CD8-positive, alpha-beta memory T cell (primary cell): Measurements from ENCODE around the gene GLP2R. TPM values are rescaled to one million over a fixed set of nuclear protein-coding genes. Genes with fewer than 3 reads are reported as not detected.

ENCODE experiments used
- CTCF ChIA-PET: fragments of 350-600 bp; sonication (Branson Sonifier 250); formaldehyde crosslinking; loops from one replicate; lab custom pipeline; 2021; ENCODE audit warnings: antibody characterized with exemption; lab: Charles Lee
- POLR2A ChIA-PET: fragments of 350-600 bp; sonication (Branson Sonifier 250); formaldehyde crosslinking; loops from one replicate; lab custom pipeline; 2021; ENCODE audit warnings: antibody characterized with exemption; lab: Charles Lee
- DNase-seq, 5 donors: peaks; one replicate each; pipeline versions ENCODE4 v3.0.0 to v3.0.0-alpha.2; 2020 to 2022; ENCODE audit warnings: mixed read lengths in 1 of 5
- H3K27ac ChIP-seq: one replicate; pipeline ENCODE4 v1.7.0; 2013; ENCODE audit warnings: low read depth, mild to moderate bottlenecking, low read length, moderate library complexity
- H3K27me3 ChIP-seq: 2 replicates; pipeline ENCODE4 v1.7.0; 2013; ENCODE audit warnings: low read length, mild to moderate bottlenecking; ENCODE audit not compliant: insufficient read depth, poor library complexity, severe bottlenecking
- H3K36me3 ChIP-seq: 2 replicates; pipeline ENCODE4 v1.7.0; 2013; ENCODE audit warnings: mild to moderate bottlenecking, low read length, moderate library complexity; ENCODE audit not compliant: insufficient read depth
- H3K4me1 ChIP-seq: 2 replicates; pipeline ENCODE4 v1.7.0; 2013; ENCODE audit warnings: mild to moderate bottlenecking, low read length, moderate library complexity; ENCODE audit not compliant: insufficient read depth
- H3K4me3 ChIP-seq: 2 replicates; pipeline ENCODE4 v1.7.0; 2013; ENCODE audit warnings: mild to moderate bottlenecking, low read length
- H3K9me3 ChIP-seq: 2 replicates; pipeline ENCODE4 v1.7.0; 2013; ENCODE audit warnings: mild to moderate bottlenecking, low read length
- H3K27ac Mint-ChIP-seq, 8 donors: one replicate each; pipeline ENCODE4 v1.8.0; 2020 to 2021; ENCODE audit warnings: mixed read lengths in 8 of 8, mild to moderate bottlenecking in 6 of 8, inconsistent platforms in 3 of 8, moderate library complexity in 3 of 8
- H3K27me3 Mint-ChIP-seq, 2 donors: one replicate each; pipeline ENCODE4 v1.8.0; 2020 to 2021; ENCODE audit warnings: mixed read lengths in 2 of 2, mild to moderate bottlenecking in 1 of 2, moderate library complexity in 1 of 2
- H3K36me3 Mint-ChIP-seq, 3 donors: one replicate each; pipeline ENCODE4 v1.8.0; 2020 to 2021; ENCODE audit warnings: mixed read lengths in 3 of 3, inconsistent platforms in 1 of 3, mild to moderate bottlenecking in 1 of 3
- H3K4me1 Mint-ChIP-seq, 3 donors: one replicate each; pipeline ENCODE4 v1.8.0; 2020 to 2021; ENCODE audit warnings: mixed read lengths in 3 of 3, inconsistent platforms in 1 of 3, mild to moderate bottlenecking in 1 of 3
- H3K4me3 Mint-ChIP-seq, 7 donors: one replicate each; pipeline ENCODE4 v1.8.0; 2020 to 2021; ENCODE audit warnings: mixed read lengths in 7 of 7, mild to moderate bottlenecking in 6 of 7, moderate library complexity in 4 of 7, inconsistent platforms in 2 of 7
- H3K9me3 Mint-ChIP-seq, 5 donors: one replicate each; pipeline ENCODE4 v1.8.0; 2020 to 2022; ENCODE audit warnings: mixed read lengths in 5 of 5, mild to moderate bottlenecking in 3 of 5, moderate library complexity in 2 of 5, inconsistent platforms in 1 of 5
- polyA plus RNA-seq: library from polyadenylated mRNA; unstranded; fragments of 300-500 nt; fragmentation: Illumina TruSeq; gene quantifications from one replicate; pipeline ENCODE4 v1.2.3, GENCODE V29; 2021
- total RNA-seq, 2 experiments: library from RNA; stranded (reverse); gene quantifications; one replicate each; pipeline ENCODE4 v1.2.3, GENCODE V29; 2021

Gene GLP2R
- total and polyA plus RNA-seq, 3 experiments from 2014 or later: not detected

DNA sequence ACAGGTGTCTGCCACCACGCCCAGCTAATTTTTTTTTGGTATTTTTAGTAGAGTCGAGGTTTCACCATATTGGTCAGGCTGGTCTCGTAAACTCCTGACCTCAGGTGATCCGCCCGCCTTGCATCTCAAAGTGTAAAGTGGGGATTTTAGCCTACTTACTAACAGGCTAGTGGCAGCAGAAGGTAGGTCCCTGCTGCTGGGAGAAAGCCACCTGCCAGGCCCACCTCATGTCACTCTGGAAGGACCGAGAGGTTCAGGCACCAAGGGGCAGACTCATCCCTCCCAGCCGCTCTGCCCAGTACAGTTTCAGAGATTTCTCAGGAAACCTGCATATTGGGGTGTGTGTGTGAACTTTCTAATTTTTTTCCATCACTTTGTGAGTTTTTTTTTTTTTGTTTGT, 81.4 kb downstream of the GLP2R start:
- H3K9me3 ChIP-seq: no peaks in the 10 kb centered on the region
- H3K4me3 ChIP-seq: no peak overlapping the region
- DNase-seq: no peak
- peaks cover 0 to 4% of the 10 kb centered on the region in 2 donors for H3K27me3 Mint-ChIP-seq
- H3K9me3 Mint-ChIP-seq: no peaks in the 10 kb centered on the region
- ChIA-PET CTCF (no interaction called here), POLR2A (no interaction called here)
- no peaks in the 10 kb centered on the region for H3K4me1 ChIP-seq
- H3K4me3 Mint-ChIP-seq: no peak overlapping the region
- H3K27me3 ChIP-seq: no peaks in the 10 kb centered on the region
- no peak overlapping the region for H3K27ac Mint-ChIP-seq
- no peaks in the 10 kb centered on the region for H3K4me1 Mint-ChIP-seq
- no peak overlapping the region for H3K27ac ChIP-seq
- H3K36me3 Mint-ChIP-seq: no peaks in the 10 kb centered on the region
- H3K36me3 ChIP-seq: no peaks in the 10 kb centered on the region

DNA sequence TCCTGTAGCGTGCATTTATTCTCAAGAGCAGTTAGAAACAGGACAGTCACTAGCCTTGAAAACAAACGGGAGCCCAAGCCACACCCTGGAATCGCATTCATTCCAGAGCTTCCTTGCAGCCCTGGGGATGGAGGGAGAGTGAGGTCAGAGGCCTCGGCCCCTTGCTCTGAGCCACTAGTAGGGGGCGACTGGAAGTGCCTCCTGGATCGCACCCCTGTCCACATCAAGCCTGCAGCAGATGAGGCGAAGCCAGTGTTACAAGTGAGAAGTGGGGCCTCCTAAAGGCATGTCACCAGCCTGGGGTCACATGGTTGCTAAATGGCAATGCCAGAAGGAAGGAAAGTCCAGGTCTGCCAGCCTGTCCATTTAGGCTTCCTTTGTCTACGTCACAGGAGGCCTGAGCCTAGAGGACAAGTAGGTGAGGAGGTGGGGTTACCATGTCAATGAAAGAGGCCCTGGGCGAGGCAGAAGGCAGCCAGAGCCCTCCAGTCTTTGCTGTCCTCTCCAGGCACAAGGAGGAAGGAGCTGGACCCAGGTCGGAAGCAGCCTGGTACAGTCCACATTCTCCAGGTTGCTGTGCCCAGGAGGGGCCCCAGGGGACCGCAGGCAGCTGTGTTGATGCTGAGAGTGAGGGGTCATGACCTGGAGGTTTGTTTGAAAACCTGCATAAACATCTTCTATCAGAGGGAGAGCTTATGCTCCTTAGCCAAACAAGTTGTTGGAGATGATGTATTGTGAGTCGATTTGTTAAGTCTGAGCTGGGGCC, 82.3 kb downstream of the GLP2R start:
- ChIA-PET POLR2A (no interaction called here), CTCF (no interaction called here)
- no peaks in the 10 kb centered on the region for H3K4me1 Mint-ChIP-seq
- H3K9me3 Mint-ChIP-seq: no peaks in the 10 kb centered on the region
- peaks cover 0 to 4% of the 10 kb centered on the region in 2 donors for H3K27me3 Mint-ChIP-seq
- no peaks in the 10 kb centered on the region for H3K36me3 Mint-ChIP-seq
- no peaks in the 10 kb centered on the region for H3K9me3 ChIP-seq
- H3K4me3 ChIP-seq: no peak overlapping the region
- no peak overlapping the region for H3K27ac ChIP-seq
- no peak overlapping the region for H3K4me3 Mint-ChIP-seq
- DNase-seq: no peak
- no peaks in the 10 kb centered on the region for H3K4me1 ChIP-seq
- no peaks in the 10 kb centered on the region for H3K36me3 ChIP-seq
- H3K27me3 ChIP-seq: no peaks in the 10 kb centered on the region
- H3K27ac Mint-ChIP-seq: peak overlapping the region in 1 of 8 donors; percentile 11

DNA sequence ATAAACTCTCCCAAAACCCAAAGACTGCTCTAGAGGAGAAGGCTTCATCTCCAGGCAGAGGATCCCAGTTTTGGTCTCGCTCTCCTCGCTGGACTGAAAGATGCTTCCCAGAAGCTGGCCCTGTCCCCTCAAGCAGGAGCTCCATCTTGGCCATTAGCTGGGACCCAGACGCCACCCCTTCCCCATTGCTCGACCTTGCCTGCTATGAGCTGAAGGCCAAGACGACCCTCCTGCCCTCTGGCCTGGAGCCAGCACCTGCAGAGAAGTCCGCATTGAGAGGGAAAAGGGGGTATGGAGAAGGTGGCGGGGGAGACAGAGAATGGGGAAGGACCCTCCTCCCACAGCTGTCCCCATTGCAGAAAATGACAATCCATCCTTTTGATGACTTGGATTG, 82.9 kb downstream of the GLP2R start:
- peaks cover 0 to 4% of the 10 kb centered on the region in 2 donors for H3K27me3 Mint-ChIP-seq
- no peak overlapping the region for H3K27ac Mint-ChIP-seq
- no peaks in the 10 kb centered on the region for H3K4me1 Mint-ChIP-seq
- H3K36me3 Mint-ChIP-seq: no peaks in the 10 kb centered on the region
- CTCF ChIA-PET: no interaction called here
- no peaks in the 10 kb centered on the region for H3K9me3 Mint-ChIP-seq
- Histone ChIP-seq H3K4me1 (no peaks in the 10 kb centered on the region), H3K27ac (no peak overlapping the region), H3K4me3 (no peak overlapping the region), H3K36me3 (no peaks in the 10 kb centered on the region), H3K27me3 (no peaks in the 10 kb centered on the region), H3K9me3 (no peaks in the 10 kb centered on the region)
- H3K4me3 Mint-ChIP-seq: no peak overlapping the region
- POLR2A ChIA-PET: no interaction called here
- no peak for DNase-seq

DNA sequence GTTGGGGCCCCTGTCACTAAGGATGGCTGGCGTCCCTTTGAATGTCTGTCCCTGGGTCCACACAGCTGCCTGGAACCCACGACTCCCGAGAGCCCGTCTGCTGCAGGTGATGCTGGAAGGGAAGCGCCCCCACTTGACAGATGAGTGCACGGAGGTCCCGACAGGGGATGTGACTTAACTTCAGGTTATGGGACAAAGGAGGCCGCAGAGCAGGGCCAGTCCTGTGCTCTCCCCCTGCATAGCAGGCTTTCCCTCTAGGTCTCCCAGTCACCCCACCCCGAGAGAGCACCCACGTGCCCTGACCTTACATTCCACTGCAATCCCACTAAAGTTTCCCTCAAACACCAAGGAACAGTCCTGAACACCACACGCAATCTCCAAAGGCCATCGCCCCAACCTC, 85.4 kb downstream of the GLP2R start:
- ChIA-PET POLR2A (no interaction called here), CTCF (interaction anchor here (1.3 kb wide), 1 partner anchor 19 kb away, joined by 3 read pairs; no protein-coding TSS in a partner anchor)
- Histone ChIP-seq H3K4me1 (no peaks in the 10 kb centered on the region), H3K36me3 (no peaks in the 10 kb centered on the region), H3K4me3 (no peak overlapping the region), H3K27me3 (no peaks in the 10 kb centered on the region), H3K9me3 (no peaks in the 10 kb centered on the region), H3K27ac (no peak overlapping the region)
- H3K27ac Mint-ChIP-seq: no peak overlapping the region
- no peaks in the 10 kb centered on the region for H3K9me3 Mint-ChIP-seq
- no peak overlapping the region for H3K4me3 Mint-ChIP-seq
- DNase-seq: no peak
- peaks cover 0 to 4% of the 10 kb centered on the region in 2 donors for H3K27me3 Mint-ChIP-seq
- peaks cover 0 to 1% (median 0%) of the 10 kb centered on the region in 3 donors for H3K36me3 Mint-ChIP-seq
- no peaks in the 10 kb centered on the region for H3K4me1 Mint-ChIP-seq

DNA sequence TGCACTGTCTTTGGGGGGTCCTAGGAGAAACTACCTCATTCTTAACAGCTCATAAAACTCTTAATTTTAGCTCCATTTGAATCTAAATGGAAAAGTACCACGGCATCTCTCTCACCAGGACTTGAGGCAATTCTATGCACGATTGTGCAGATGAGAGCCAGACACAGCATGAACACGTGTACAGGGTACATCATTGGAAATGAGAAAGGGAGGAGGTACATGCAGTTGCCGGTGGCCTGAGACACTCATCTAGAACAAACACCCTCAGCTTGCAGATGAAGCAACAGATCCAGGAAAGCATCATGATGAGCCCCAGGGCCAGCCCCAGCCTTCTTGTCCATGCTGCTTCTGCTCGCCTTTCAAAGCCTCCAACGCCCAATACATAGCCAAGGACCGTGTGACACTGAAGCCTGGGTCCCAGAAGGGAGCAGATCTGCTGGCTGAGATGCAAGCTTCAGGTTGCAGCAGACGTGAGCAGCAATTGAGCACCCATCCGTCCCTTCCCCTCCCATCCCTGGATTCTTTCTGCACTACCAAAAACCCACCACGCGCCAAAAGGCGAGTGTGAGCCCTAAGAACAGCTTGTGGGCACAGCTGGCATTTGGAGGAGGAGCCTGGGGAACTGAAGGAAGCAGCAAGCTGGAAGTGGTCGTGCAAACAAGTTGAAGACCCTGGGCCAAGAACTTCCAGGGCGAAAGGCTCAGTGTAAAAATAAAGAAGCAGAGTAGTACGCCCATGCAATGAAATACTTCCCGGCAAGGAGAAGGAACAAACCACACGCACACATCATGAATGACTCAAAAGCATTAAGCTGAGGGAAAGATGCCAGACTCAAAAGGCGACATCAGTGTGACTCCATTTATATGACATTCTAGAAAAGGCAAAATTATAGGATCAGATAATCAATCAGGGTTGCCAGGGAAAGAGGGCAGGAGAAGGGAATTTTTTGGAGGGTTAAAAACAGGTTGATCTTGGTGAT, 86.7 kb downstream of the GLP2R start:
- H3K27ac Mint-ChIP-seq: peak overlapping the region in 1 of 8 donors; percentile 61
- CTCF ChIA-PET: interaction anchor here (1.3 to 1.6 kb wide), 2 partner anchors 12 to 20 kb away, joined by 3 to 7 read pairs; no protein-coding TSS in a partner anchor

DNA sequence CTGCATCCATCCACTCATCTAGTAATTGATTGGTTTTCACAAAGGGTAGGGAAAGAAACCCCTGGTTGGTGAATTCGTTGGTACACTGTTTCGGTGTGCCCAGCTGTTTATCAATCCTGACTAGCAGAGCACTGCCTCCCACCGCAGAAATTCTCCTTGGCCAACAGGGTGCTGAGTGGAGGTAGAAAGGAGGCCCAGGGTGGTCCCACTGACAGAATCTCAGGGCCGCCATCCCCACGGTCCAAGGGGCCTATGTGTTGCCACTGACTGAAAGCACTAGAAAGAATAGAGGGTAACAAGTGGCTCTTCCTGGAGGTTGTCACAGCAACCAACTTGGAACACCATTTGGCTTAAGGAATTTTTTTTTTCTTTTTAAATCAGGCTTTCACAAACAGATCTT, 87.8 kb downstream of the GLP2R start:
- Mint-ChIP-seq H3K4me1 (no peaks in the 10 kb centered on the region), H3K4me3 (no peak overlapping the region), H3K27ac (no peak overlapping the region), H3K9me3 (no peaks in the 10 kb centered on the region), H3K27me3 (peaks cover 0 to 4% of the 10 kb centered on the region in 2 donors), H3K36me3 (peaks cover 0 to 3% (median 0%) of the 10 kb centered on the region in 3 donors)
- no peaks in the 10 kb centered on the region for H3K27me3 ChIP-seq
- DNase-seq: no peak
- H3K36me3 ChIP-seq: no peaks in the 10 kb centered on the region
- ChIA-PET CTCF (no interaction called here), POLR2A (no interaction called here)
- H3K4me1 ChIP-seq: no peaks in the 10 kb centered on the region
- H3K4me3 ChIP-seq: no peak overlapping the region
- H3K9me3 ChIP-seq: no peaks in the 10 kb centered on the region
- H3K27ac ChIP-seq: no peak overlapping the region

More for the DNA sequence above, 86.7 kb downstream of the GLP2R start:
- Histone ChIP-seq H3K4me1 (no peaks in the 10 kb centered on the region), H3K36me3 (no peaks in the 10 kb centered on the region), H3K27ac (no peak overlapping the region), H3K9me3 (no peaks in the 10 kb centered on the region), H3K4me3 (no peak overlapping the region), H3K27me3 (no peaks in the 10 kb centered on the region)
- Mint-ChIP-seq H3K4me1 (no peaks in the 10 kb centered on the region), H3K4me3 (no peak overlapping the region), H3K9me3 (no peaks in the 10 kb centered on the region), H3K36me3 (peaks cover 0 to 3% (median 0%) of the 10 kb centered on the region in 3 donors), H3K27me3 (peaks cover 0 to 4% of the 10 kb centered on the region in 2 donors)
- no peak for DNase-seq
- POLR2A ChIA-PET: no interaction called here

DNA sequence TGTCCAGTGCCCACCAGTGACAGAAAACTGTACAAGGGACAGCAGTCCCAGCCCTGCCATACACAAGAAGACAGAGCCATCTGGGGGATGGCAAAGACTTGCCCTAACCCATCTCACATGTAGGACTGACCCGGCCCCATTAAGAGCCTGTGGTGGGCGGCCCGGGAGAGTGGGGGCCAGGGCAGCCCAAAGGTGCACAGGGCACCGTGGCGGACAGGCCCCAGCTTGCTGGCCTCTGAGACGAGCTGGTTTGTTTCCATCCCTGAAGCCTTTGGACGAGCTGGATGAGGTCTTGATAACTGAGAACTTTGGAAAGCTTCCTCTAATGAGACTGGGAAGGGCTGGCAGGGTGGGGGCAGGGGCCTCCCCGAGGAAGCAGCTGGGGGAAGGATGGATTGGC, 90.4 kb downstream of the GLP2R start:
- CTCF ChIA-PET: no interaction called here
- no peak overlapping the region for H3K4me3 ChIP-seq

DNA sequence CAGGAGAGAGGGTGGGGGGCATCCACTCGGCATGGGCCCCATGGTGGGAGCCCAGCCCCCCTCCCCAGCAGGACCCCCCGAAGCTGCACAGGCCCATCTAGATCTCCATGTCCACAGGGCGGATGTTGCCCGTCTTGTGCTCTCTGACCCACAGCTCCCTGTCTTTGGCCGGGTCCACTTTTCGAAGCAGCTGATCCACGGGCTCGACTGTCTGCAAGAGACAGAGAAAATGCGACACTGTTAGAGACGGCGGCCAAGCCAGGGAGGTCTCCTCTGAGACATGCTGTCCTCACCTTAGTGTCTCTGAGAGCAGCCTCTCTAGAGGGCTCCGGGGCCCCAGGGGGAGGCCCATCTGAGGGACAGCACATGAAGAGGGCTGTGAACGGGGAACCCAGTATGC, 91.4 kb downstream of the GLP2R start:
- ChIA-PET POLR2A (no interaction called here), CTCF (no interaction called here)
- H3K27ac ChIP-seq: no peak overlapping the region
- no peaks in the 10 kb centered on the region for H3K9me3 Mint-ChIP-seq
- H3K4me3 Mint-ChIP-seq: no peak overlapping the region
- no peaks in the 10 kb centered on the region for H3K4me1 Mint-ChIP-seq
- no peak overlapping the region for H3K27ac Mint-ChIP-seq
- H3K36me3 ChIP-seq: no peaks in the 10 kb centered on the region
- no peaks in the 10 kb centered on the region for H3K27me3 ChIP-seq
- H3K4me3 ChIP-seq: no peak overlapping the region
- no peaks in the 10 kb centered on the region for H3K9me3 ChIP-seq
- DNase-seq: no peak
- peaks cover 3 to 4% (median 4%) of the 10 kb centered on the region in 3 donors for H3K36me3 Mint-ChIP-seq
- H3K27me3 Mint-ChIP-seq: no peaks in the 10 kb centered on the region
- no peaks in the 10 kb centered on the region for H3K4me1 ChIP-seq

More for the DNA sequence above, 90.4 kb downstream of the GLP2R start:
- H3K27ac ChIP-seq: no peak overlapping the region
- no peaks in the 10 kb centered on the region for H3K4me1 Mint-ChIP-seq
- H3K36me3 ChIP-seq: no peaks in the 10 kb centered on the region
- no peaks in the 10 kb centered on the region for H3K9me3 ChIP-seq
- H3K27me3 Mint-ChIP-seq: no peaks in the 10 kb centered on the region
- no peaks in the 10 kb centered on the region for H3K4me1 ChIP-seq
- H3K27me3 ChIP-seq: no peaks in the 10 kb centered on the region
- H3K36me3 Mint-ChIP-seq: peaks cover 3 to 4% (median 4%) of the 10 kb centered on the region in 3 donors
- POLR2A ChIA-PET: no interaction called here
- H3K27ac Mint-ChIP-seq: no peak overlapping the region
- no peak overlapping the region for H3K4me3 Mint-ChIP-seq
- H3K9me3 Mint-ChIP-seq: no peaks in the 10 kb centered on the region
- DNase-seq: no peak
